H1 (cell line): ENCODE data around the gene HMGXB3. TPM values are rescaled to one million over a fixed set of nuclear protein-coding genes. Genes with fewer than 3 reads are reported as not detected.

Experiments used
- BCL11A ChIP-seq, 2 experiments: IDR thresholded peaks; one replicate each; pipeline ENCODE4 v1.6.1; 2011; ENCODE audit warnings: low read depth in 2 of 2, low read length in 2 of 2, mild to moderate bottlenecking in 2 of 2
- SRF ChIP-seq: IDR thresholded peaks from 2 replicates; pipeline ENCODE4 v1.6.1; 2011; ENCODE audit warnings: mild to moderate bottlenecking, low read depth, low read length, moderate library complexity
- polyA plus RNA-seq, 7 experiments: library from polyadenylated mRNA; depleted of rRNA in 3 of 7; stranded (reverse) in 5 of 7; unstranded in 2 of 7; fragments of >200 nt in 5 of 7; fragments of 200-250 nt in 2 of 7; gene quantifications; 1 replicate in 5 of 7; 2 replicates in 1 of 7; 4 replicates in 1 of 7; pipeline versions ENCODE4 v1.2.1 to v1.2.3, GENCODE V29; 2011 to 2013; ENCODE audit warnings: missing spikeins in 2 of 7, mixed read lengths in 2 of 7
- total RNA-seq: library from RNA; stranded (reverse); fragmentation: NEBNext Ultra II Directional; extraction: Animal tissue kit (Norgen Biotek cat#: 25700); gene quantifications from 2 replicates; pipeline ENCODE4 v1.2.1, GENCODE V29; 2021

HMGXB3 gene
- total and polyA plus RNA-seq, 2 of the 8 experiments (the other 6 are each of a cell fraction or from before 2014, with no cell fraction given): 26.8 to 28.0 TPM

DNA sequence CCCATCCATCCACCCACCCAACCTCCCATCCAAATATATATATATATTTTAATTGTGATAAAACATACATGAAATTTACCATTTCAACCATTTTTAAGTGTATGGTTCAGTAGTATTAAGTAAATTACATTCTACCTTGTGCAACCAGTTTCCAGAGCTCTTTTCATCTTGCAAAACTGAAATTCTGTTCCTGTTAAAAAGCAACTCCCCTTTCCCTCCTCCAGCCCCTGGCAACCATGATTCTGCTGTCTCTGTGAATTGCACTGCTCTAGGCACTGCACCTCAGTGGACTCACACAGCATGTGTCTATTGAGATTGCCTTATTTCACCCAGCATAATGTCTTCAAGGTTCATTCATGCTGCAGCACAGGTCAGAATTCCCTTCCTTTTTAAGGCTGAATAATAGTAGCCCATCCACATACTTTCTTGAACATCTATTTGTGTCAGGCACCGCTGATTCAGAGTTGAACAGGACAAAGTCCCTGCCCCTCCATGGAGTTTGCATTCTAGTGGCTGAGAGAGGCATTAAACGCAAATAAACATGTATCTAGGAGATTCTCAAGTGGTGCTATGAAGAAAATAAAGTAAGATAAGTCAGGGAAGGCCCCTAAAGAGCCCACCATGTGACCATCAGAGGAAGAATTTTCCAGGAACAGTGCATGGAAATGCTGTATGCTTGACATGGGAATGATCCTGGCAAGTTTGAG is 61.8 kb downstream of the HMGXB3 start (continued):
- TF ChIP-seq BCL11A (IDR thresholded peaks at IDR 0.05; ENCODE audit: low read depth in 2 of 2, low read length in 2 of 2) (no peak), SRF (no peak)
